HL-60 (cell line): Measurements from ENCODE around the gene TRNT1.

Experiments
- DNase-seq, 2 experiments: peaks; one replicate each; pipeline ENCODE4 v3.0.0-alpha.2; 2010 to 2020; ENCODE audit warnings: low read depth in 1 of 2, low spot score in 1 of 2
- H3K27ac ChIP-seq: fragments of 250-450 bp; sonication (Bioruptor Pico); replicated peaks from 2 replicates; pipeline ENCODE4 v1.5.1; 2020; ENCODE audit warnings: mild to moderate bottlenecking, moderate library complexity
- H3K27me3 ChIP-seq: fragments of 250-450 bp; sonication (Bioruptor Pico); 2 replicates; pipeline ENCODE4 v1.5.1; 2021; ENCODE audit warnings: mild to moderate bottlenecking, moderate library complexity; ENCODE audit not compliant: insufficient read depth, poor library complexity, severe bottlenecking
- H3K4me3 ChIP-seq: replicated peaks from 2 replicates; pipeline ENCODE4 v1.5.1; 2011; ENCODE audit warnings: mild to moderate bottlenecking, control low read depth, low read length; ENCODE audit not compliant: insufficient read depth
- CTCF ChIP-seq: IDR thresholded peaks from one replicate; pipeline ENCODE4 v1.5.1; 2011; ENCODE audit warnings: low read length, control low read depth, inconsistent platforms; ENCODE audit not compliant: insufficient read depth
- GABPA ChIP-seq: IDR thresholded peaks from 2 replicates; pipeline ENCODE4 v1.6.1; 2012; ENCODE audit warnings: low read depth
- POLR2AphosphoS5 ChIP-seq: IDR thresholded peaks from 2 replicates; pipeline ENCODE4 v1.6.1; 2012; ENCODE audit warnings: low read depth
- REST ChIP-seq: IDR thresholded peaks from 2 replicates; pipeline ENCODE4 v1.6.1; 2012; ENCODE audit warnings: low read depth; ENCODE audit not compliant: insufficient replicate concordance
- SPI1 ChIP-seq: IDR thresholded peaks from 2 replicates; pipeline ENCODE4 v1.6.1; 2012; ENCODE audit warnings: low read depth, mild to moderate bottlenecking, borderline replicate concordance

The TRNT1 gene

GRCh38 chr3:3178498-3179328 is 52.0 kb downstream of the TRNT1 start:
- no peak for TF ChIP-seq SPI1
- no peak for TF ChIP-seq POLR2AphosphoS5
- TF ChIP-seq GABPA = no peak
- no peak for TF ChIP-seq CTCF
- no peak for TF ChIP-seq REST
- H3K27ac ChIP-seq = peak overlapping the region; percentile 79

GRCh38 chr3:3179407-3180094 is 52.8 kb downstream of the TRNT1 start, which contains the start of gene CRBN:
TSS of gene CRBN (minus strand) at chr3:3179691. CDS start at chr3:3179687, 4 bp downstream.
- Histone ChIP-seq H3K27ac (peak within 1 kb of the TSS; percentile 79), H3K27me3 (no peaks in the 10 kb centered on the region), H3K4me3 (peak within 1 kb of the TSS; percentile 71)
- TF ChIP-seq CTCF (peak; percentile 88), GABPA (no peak), REST (peak; percentile 39), SPI1 (no peak), POLR2AphosphoS5 (peak; percentile 90)
- peak; percentile 69 to 85 for DNase-seq

More at GRCh38 chr3:3178498-3179328, 52.0 kb downstream of the TRNT1 start:
- no peak for DNase-seq
- H3K27me3 ChIP-seq = no peaks in the 10 kb centered on the region
- H3K4me3 ChIP-seq = peak overlapping the region; percentile 71

- no peak overlapping the region for H3K4me3 ChIP-seq
Measured at GRCh38 chr3:3180456-3180855, 53.7 kb downstream of the TRNT1 start.

More at GRCh38 chr3:3180456-3180855, 53.7 kb downstream of the TRNT1 start:
- Histone ChIP-seq H3K27ac (no peak overlapping the region), H3K27me3 (no peaks in the 10 kb centered on the region)
- no peak for DNase-seq
- TF ChIP-seq REST (no peak), SPI1 (no peak), POLR2AphosphoS5 (no peak), CTCF (no peak), GABPA (no peak)
